ENCODE measurements around the gene SPG11.
"Not testable (repeated sequence)": the region's sequence is repeated elsewhere in the genome, so short reads cannot be mapped to it uniquely, and the experiment has no call there.

The SPG11 gene

DNA sequence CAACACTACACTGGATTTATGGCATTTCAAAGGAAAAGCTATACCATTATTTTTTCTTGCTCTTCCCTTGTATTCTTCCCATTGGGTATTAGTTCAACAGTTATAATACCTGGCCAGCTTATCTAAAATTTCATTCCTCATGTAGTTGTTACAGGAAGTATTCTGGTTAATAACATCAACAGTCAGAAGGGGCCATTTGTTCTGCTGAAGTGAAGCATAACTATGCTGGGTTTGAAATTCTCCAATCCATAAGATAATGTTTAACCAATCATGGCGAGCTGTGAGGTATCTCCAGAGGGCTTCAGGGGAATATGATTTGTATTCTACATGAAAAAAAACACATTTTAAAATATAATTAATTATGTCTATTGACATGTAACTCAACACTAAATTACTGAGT lies 43.4 kb downstream of the SPG11 start:
- DNase-seq = no peak

DNA sequence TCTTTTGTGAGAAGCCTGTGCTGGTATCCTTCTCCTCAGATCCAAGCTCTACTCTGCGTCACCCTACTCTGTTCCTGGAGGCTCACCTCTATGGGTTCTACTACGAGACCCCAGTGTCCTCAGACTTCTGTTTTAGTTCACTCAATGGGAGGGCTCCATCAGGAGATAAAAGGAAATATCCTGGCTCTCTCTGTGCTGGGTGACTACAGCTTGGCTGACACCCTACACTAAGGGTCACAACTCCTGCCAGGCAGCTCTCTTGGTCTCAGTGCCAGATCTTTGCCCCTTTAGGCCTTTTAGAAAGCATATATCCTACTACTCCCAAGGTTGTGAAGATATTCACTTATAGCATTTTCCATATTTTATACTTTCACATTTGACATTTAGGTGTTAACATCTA lies 46.5 kb downstream of the SPG11 start:
- no peak for DNase-seq

DNA sequence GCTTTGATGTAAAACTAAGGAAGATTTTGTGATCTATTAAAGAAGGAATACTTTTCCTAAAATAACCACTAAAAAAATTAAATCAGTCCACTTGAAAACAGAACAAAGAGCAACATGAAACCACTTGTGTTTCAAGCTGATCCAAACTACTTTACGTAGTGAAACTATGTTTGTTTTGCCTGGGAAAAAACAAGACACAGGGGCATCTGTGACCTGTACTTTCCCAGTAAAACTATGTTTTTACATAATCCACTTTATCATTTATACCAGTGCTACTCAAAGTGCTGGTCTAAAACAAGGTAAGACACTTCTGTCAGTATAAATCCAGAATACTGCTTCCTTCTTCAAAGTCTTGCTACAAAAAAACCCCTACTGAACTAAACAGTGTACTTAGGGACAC lies 56.7 kb downstream of the SPG11 start:
- DNase-seq = no peak

DNA sequence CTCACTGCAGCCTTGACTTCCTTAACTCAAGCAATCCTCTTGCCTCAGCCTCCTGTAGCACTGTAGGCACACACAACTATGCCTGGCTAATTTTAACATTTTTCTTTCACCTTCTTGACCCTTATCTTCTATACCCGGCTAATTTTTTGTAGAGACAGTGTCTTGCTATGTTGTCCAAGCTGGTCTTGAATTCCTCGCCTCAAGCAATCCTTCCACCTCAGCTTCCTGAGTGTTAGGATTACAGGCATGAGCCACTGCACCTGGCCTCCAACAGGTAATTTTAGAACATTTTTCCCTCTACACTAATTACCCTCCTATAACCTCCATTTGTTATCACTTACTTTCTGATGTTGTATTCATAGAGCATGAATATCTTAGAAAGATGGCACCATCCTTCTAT lies 60.3 kb downstream of the SPG11 start:
- no peak for DNase-seq

DNA sequence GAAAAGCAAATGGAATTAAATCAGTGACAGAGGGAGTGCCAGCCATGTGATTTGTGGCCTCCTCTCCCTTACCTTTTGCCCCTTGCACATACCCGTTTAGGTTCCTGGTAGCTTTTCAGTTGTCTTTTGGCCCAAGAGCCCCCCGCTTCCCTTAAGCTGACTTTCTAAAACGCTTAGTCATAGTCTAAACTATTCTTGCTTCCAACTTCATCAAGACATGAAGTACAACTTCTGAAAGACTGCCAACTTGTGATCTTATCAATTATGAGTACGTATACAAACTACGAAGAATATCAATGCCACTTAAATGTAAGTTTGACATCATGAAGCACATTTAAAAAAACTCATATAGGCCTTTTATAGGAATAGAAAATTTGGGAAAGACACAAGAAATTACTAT lies 64.6 kb downstream of the SPG11 start:
- DNase-seq = no peak

DNA sequence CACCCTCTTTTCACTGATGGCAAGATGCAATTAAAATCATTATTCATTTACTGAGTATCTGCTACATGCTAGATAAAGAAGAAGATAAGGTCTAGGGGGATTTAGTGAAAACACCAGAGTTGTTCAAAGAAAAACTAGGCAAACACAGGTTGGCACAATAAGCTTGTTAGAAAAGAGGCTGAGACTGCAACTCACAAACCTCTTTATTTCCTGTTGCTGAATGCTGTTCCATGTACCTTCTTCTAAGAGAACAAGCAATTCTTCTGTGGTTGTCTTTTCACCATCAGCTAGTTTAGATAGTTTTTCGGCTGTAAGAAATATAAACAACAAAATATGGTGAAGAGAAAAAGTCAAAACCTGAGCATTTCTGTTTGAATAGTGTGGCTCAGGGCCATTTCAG lies 65.4 kb downstream of the SPG11 start:
- DNase-seq = no peak

DNA sequence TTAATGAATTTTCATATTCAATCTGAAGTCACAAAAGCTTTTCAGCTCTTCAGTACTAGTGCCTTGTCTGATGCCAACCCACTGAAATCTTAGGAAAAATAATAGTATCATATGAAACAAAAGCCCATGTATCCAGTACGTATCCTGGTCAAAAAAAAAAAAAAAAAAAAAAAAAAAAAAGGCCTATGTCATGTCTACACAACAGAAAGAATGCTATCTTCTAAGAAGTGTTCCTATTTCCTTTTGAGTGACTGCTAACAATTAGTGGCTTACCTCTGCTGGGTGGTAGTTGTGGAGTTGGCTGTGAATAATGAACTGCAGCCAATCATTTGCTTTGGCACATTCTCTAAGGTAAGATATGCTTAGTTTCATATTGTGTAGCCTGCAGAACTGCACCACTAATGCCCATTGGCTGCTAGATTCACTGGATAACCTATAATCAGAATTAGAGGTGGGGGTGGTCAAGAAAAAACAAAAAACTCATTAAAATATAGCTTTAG lies 66.9 kb downstream of the SPG11 start:
- no peak for DNase-seq

DNA sequence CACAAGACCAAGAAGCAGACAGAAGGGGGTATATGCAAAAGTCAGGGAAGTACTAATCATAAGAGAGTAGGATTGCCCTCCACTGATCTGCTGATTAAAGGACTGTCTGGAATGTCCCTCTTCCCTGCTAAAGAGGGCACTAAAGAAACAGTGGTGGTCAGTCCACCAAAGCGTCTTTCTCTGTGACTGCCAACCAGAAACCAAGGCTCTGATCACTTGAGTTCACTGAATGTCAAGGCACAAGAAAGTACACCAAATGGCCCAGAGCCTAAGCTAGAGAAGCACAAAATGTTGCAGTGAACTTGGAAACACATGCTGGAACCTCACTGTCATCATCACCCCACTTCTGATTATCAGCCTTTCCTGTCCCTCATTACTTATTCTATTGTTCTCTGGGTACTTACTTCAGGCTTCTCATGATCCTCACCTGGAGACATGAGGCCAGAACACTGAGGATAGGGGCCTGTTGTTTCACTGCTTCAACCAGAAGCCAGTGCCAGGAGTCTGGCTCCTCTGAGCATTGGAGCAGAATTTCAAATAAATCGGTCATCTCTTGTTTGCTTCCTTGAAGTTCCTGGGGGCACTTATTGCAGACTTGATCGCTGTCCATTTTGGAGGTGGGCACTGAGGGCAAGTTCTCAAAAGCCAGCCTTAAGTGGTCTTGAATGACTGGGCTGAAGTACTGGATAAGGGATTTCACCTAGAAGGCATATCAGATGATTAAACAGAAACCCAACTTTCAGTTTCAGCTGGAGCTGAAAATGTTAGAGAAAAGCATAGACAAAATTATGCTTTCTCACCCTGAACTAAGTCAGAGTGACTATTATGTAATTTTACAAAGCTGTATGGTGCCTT lies 67.6 kb downstream of the SPG11 start:
- no peak for DNase-seq

DNA sequence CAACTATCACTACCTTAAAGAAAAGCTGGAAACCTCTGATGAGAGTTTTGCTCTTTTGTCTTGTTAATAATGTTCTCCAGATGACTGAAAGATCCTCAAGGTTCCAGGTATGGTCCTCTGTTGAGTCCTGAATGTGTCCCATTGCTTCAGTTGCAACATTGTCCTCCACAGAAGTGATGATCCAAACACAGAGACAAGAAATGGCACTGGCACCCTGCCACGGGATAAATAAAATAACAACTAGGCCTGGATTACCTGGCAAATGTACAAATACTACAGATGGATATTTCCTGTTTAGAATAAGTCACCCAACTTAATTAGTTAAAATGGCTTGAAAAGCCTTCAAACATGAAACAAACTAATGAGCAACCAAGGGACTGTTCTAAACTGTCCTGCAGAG lies 68.2 kb downstream of the SPG11 start:
- no peak for DNase-seq

DNA sequence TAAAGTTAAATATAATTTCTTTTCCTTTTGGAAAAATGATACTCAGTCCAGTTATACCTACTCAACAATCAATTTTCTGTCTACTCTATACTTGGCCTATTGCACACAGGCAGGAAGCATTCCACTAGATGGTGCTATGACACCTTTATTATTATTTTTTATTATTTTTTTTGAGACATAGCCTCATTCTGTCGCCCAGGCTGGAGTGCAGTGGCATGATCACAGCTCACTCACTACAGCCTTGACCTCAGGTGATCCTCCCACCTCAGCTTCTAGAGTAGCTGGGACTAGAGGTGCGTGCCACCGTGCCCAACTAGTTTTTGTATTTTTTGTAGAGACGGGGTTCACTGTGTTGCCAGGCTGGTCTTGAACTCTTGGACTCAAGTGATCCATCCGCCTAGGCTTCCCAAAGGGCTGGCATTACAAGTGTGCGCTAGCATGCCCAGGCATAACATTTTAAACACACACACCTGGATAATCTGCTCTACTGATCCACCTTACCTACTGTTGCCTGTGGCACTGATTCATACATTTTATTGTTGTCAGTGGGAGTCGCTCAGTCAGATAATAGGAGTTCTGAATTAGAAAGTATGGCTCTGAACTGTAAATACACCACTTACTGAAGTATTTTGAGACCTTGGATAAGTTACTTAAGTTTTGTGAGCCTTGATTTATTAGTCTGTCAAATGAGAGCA lies 70.3 kb downstream of the SPG11 start:
- no peak for DNase-seq

DNA sequence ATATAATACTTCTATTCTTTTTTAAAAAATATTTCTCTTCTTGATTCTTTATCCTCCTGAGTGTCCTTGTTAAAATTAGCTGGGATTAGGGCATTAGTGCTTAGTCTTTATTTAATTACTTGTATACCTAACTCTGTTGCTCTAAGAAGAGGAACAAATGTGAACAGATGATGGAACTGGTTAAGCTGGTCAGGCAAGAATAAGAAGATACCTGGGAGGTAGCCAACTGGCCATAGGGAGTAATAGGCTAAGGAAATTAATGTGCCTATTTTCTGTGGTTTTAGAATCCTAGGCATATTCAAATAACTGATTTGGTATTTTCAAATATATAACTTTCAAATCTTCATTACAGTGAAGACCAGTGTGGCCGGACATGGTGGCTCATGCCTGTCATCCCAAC lies 72.1 kb downstream of the SPG11 start:
- no peak for DNase-seq

DNA sequence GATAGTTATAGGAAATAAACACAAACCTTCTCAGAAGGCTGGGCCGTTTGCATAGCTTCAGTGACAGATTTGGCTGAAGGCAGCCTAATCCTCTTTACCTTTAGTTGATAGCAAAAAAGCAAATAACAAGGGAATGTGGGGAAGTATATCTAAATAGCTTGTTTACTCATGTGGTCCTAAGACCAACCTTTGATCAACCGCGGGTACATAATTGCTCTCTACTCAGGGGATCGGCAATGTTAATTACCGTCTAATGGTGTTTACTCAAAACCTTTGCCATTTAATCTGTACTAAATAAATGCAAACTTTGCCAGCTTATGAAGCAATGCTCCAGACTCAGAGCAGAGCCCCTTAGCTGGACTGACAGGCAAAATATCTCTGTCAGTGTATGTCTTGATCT lies 74.9 kb downstream of the SPG11 start:
- DNase-seq = no peak

DNA sequence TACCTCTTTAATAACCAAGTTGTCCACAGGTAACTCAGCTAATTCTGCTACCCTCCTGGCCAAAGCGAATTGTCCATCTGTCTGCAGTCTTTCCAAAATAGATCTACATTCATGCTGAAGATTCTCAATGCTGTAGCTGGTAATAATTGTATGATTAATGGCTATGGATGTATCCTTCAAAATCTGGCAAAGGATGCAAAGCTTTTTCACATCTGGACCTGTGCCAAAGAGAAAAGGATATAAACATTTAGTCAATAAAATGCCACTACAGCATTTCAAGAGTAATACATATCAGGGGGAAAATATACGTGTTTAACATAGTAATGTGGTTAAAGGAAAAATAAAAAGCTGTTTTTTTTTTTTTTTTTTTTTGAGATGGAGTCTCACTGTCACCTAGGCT lies 77.8 kb downstream of the SPG11 start:
- DNase-seq = no peak

DNA sequence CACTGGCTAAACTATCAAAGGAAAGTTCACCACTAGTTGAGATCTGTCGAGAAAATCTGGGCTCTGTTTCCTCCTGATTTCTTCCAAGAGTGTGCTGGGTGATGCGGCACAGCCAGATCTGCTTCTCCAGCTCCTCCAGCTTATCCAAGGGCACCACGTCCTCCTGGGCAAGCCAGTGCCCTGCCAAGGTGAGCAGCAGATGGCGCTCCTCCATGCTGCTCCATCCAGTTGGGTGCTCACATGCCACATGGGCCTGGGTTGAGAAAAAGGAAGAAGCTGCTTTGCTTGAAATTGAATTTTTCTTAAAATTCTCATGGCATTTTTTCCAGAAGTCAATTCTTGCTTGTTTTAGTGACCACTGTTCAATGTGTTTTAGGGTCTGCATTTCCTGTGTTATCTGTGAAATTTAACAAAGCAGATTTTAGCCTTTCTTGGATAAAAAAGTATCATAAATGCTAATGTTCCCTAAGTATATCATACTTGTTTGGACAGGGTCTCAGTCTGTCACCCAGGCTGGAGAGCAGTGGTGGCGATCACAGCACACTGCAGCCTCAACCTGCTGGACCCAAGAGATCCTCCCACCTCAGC lies 79.2 kb downstream of the SPG11 start:
- DNase-seq = peak; percentile 50

DNA sequence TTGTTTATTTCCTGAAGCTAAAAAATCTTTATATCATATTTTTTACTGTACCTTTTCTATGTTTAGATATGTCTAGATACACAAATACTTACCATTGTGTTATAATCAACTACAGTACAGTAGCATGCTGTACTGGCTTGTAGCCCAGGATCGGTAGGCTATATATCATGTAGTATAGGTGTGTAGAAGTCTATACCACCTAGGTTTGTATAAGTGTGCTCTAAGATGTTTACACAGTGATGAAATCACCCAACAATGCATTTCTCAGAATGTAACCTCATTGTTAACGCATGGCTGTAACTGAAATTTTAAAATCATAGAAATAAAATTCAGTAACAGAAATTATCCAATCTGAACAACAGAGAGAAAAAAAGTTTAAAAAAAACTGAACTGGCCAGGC lies 83.4 kb downstream of the SPG11 start:
- no peak for DNase-seq

DNA sequence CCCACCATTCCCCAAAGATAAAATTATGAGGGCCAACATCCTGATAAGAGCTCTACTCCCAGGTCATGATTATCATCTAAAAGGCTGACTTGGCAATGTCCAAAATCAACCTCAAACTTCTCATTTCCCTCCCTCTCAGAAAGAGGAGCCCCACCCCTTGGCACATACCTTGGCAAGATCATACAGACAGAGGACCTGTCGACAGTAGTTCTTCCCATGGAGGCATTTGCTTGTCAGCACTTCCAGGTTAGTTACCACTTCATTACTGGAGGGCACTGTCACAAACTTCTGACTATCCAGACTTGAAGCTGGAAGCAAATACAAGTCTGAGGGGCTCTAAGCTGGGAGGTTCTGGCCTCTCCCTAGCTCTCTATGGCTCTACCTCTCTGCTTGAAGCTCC lies 88.7 kb downstream of the SPG11 start:
- no peak for DNase-seq

DNA sequence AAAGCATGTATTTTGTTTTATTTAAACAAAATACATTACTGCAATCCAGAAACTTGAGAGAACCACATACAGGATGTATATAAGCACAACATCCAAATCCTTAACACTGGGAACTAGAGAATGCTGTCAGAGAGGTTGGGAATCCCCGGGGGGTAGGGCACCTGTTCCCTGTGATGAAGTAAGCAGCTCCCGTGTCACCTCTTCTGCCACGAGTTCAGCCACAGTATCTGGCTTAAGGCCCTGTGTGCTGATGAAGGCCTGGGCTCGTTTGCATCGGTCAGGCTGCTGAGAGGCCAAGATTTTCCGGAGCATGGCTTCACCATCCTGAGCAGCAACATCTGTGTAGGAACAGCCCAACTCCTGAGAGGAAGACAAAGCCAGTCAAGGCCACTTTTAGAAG lies 90.1 kb downstream of the SPG11 start:
- DNase-seq = no peak

DNA sequence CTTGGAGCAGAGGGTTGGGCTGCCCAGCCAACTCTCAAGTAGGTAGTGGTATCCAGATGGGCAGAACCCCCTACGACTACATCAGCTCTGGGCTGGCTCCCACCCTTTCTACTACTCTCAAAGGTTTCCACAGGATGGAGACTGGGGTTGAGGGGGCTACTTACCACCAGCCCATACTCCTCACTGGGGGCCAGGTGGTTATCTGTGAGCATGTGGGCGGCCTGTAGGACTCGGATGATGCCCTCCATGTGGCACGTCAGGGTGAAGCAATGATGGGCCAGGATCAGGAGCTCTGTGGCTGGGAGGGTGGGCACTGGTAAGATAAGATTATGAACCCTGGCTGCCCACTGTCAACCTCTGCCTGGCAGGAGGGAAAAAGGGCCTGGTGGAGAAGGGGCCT lies 93.1 kb downstream of the SPG11 start:
- no peak for DNase-seq

DNA sequence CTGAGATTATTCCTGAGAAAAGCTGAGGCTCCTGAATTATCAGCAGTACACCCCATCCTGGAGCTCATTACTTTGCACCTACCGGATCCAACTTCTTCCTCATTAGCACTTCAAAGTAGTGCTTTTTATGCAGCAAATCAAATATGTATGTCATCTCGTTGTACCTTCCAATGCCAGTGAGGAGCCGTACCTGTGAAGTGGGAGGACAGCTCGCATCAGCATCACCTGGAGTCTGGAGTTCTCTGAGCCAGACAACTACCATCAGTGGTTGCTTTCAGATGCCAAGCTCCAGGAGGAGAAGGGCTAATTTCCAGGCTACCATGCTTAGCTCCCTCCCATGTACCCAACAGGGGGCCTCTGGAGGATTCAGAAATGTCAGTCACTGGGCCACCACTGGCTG lies 94.1 kb downstream of the SPG11 start:
- DNase-seq = no peak

DNA sequence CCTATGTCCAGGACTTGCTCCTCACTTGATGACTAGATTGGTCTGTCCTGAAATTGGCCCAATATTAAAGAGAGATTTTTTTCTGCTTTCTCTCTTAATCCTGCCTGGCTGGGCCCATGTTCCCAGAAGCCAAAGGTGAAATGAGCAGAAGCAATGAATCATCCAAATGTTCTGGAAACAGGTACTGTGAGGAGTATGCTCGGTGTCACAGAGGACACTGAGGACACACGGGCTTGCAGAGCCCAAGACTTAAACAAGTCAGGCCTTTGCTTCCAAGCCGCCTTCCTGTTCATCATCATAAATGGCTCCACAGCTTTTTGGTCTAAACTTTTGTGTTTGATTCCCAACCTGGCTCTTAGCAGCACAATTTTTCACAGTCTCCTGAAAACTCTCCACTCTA lies 95.1 kb downstream of the SPG11 start:
- DNase-seq = no peak

DNA sequence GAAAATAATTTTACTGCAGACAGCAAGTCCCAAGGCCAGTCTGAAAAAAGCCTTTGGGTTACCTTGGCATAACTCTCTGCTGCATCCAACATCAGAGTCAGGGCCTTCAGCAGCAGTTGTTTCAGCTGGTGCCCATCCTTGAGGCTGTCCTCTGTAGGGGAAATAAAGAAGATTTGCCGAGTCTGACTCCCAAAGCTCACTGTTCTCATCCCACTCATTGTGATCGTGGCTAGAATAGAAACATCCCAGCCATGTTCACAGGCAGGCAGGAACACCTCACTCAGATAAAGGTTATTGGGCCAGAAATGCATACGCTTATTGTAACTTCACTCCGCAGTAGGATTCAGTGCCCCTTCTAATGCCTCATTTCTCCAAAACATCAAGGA lies 97.3 kb downstream of the SPG11 start:
- no peak for DNase-seq

DNA sequence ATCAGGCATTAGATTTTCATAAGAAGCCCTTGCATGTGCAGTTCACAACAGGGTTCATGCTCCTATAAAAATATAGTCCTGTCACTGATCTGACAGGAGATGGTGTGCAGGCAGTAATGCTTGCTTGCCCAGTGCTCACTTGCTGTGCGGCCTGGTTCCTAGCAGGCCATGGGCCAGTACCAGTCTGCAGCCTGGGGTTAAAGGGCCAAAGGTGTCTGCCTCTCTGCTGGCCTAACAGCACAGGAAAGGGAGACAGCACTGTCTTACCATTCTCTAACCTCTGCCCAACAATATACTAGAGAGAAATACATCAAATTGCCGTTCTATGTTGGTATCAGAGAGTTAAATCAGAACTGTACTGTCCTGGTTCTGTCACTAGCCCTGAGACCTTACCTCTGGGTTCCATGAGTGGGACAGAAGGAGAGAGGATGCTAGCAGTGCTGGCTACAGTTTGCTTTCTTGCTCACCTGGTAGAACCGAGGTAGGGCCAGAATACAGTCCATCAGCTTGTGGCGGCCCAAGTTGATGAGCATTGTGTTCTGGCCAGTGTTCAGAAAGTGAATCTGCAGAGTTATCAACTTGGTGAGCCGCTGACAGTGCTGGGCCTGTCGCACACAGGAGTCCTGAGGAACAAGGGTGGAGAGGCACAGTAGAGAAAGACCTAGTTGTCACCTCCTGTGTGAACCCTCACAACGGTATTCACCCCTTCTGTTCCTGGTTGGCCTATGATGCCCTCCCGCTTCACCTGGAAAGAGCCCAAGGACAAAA lies 97.9 kb downstream of the SPG11 start:
- DNase-seq = no peak

DNA sequence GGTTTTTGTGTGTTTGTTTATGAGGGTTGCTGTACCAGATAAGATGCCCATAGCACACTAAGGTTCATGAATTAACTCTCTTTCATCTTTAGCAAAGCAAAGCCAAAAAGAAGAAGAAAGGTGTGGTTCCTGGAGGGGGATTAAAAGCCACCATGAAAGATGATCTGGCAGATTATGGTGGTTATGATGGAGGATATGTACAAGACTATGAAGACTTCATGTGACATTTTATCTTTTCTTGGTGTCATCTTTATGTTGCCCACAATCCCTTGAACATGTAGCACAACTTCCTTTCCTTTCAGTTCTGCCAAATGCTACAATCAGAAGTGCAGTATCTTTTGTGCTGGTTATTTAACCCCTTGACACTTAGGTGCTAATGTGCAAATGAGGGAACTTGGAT lies 102.5 kb downstream of the SPG11 start:
- not testable (repeated sequence) for DNase-seq
